Measurements from ENCODE around the gene FYTTD1.

FYTTD1 gene

DNA sequence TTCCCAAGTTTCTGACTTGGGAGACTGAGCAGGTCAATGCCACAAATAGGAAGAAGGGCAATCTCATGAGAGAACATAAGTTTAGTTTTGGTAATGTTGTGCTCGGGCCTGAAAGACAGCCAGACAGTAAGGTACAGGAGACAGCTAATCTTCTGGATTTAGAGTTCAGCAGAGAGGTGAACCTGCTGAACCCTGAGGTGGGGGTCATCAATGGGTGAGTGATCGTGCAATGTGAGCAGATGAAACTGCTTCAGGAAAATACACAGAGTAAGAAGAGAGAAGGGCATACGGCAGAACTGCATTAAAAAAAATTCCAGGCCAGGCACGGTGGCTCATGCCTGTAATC lies 36.2 kb upstream of the FYTTD1 start:
- no peak overlapping the region for H3K27ac ChIP-seq (replicated peaks)

DNA sequence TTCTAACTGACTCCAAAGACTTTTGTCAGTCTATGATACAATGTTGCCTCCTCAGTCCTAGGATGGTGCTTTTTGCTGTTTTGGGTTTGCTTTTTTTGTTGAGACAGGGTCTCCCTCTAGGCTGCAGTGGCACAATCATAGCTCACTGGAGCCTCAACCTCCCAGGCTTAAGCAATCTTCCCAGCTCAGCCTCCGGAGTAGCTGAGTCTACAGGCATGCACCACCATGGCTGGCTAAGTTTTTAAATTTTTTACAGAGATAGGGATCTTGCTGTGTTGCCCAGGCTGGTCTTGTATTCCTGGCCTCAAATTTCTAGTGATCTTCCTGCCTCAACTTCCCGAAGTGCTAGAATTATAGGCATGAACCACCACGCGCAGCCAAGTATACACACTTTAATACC lies 35.4 kb upstream of the FYTTD1 start:
- Histone ChIP-seq H3K4me3 (replicated peaks; ENCODE audit: insufficient read depth, low read length) (no peak overlapping the region), H3K27me3 (ENCODE audit: insufficient read depth, poor library complexity, severe bottlenecking) (no peaks in the 10 kb centered on the region), H3K27ac (replicated peaks) (no peak overlapping the region)
- TF ChIP-seq GABPA (IDR thresholded peaks at IDR 0.05; ENCODE audit: low read depth) (no peak), POLR2AphosphoS5 (IDR thresholded peaks at IDR 0.05; ENCODE audit: low read depth) (no peak), SPI1 (IDR thresholded peaks at IDR 0.05; ENCODE audit: borderline replicate concordance, low read depth) (no peak)
- TF ChIP-seq, protein P1, sequence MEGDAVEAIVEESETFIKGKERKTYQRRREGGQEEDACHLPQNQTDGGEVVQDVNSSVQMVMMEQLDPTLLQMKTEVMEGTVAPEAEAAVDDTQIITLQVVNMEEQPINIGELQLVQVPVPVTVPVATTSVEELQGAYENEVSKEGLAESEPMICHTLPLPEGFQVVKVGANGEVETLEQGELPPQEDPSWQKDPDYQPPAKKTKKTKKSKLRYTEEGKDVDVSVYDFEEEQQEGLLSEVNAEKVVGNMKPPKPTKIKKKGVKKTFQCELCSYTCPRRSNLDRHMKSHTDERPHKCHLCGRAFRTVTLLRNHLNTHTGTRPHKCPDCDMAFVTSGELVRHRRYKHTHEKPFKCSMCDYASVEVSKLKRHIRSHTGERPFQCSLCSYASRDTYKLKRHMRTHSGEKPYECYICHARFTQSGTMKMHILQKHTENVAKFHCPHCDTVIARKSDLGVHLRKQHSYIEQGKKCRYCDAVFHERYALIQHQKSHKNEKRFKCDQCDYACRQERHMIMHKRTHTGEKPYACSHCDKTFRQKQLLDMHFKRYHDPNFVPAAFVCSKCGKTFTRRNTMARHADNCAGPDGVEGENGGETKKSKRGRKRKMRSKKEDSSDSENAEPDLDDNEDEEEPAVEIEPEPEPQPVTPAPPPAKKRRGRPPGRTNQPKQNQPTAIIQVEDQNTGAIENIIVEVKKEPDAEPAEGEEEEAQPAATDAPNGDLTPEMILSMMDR (IDR thresholded peaks at IDR 0.05; ENCODE audit: insufficient read depth, low read length): no peak
- TF ChIP-seq, protein P2, sequence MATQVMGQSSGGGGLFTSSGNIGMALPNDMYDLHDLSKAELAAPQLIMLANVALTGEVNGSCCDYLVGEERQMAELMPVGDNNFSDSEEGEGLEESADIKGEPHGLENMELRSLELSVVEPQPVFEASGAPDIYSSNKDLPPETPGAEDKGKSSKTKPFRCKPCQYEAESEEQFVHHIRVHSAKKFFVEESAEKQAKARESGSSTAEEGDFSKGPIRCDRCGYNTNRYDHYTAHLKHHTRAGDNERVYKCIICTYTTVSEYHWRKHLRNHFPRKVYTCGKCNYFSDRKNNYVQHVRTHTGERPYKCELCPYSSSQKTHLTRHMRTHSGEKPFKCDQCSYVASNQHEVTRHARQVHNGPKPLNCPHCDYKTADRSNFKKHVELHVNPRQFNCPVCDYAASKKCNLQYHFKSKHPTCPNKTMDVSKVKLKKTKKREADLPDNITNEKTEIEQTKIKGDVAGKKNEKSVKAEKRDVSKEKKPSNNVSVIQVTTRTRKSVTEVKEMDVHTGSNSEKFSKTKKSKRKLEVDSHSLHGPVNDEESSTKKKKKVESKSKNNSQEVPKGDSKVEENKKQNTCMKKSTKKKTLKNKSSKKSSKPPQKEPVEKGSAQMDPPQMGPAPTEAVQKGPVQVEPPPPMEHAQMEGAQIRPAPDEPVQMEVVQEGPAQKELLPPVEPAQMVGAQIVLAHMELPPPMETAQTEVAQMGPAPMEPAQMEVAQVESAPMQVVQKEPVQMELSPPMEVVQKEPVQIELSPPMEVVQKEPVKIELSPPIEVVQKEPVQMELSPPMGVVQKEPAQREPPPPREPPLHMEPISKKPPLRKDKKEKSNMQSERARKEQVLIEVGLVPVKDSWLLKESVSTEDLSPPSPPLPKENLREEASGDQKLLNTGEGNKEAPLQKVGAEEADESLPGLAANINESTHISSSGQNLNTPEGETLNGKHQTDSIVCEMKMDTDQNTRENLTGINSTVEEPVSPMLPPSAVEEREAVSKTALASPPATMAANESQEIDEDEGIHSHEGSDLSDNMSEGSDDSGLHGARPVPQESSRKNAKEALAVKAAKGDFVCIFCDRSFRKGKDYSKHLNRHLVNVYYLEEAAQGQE (IDR thresholded peaks at IDR 0.05; ENCODE audit: insufficient replicate concordance, low read depth): no peak
- no peak for DNase-seq (ENCODE audit: low read depth in 1 of 2, low spot score in 1 of 2)

More for the DNA sequence above, 36.2 kb upstream of the FYTTD1 start:
- no peak for TF ChIP-seq GABPA (IDR thresholded peaks at IDR 0.05; ENCODE audit: low read depth)
- no peak for TF ChIP-seq POLR2AphosphoS5 (IDR thresholded peaks at IDR 0.05; ENCODE audit: low read depth)
- TF ChIP-seq, protein P1 (IDR thresholded peaks at IDR 0.05; ENCODE audit: insufficient read depth, low read length): no peak
- TF ChIP-seq, protein P2 (IDR thresholded peaks at IDR 0.05; ENCODE audit: insufficient replicate concordance, low read depth): no peak
- TF ChIP-seq SPI1 (IDR thresholded peaks at IDR 0.05; ENCODE audit: borderline replicate concordance, low read depth): no peak
- H3K27me3 ChIP-seq (ENCODE audit: insufficient read depth, poor library complexity, severe bottlenecking): no peaks in the 10 kb centered on the region
- H3K4me3 ChIP-seq (replicated peaks; ENCODE audit: insufficient read depth, low read length): no peak overlapping the region
- no peak for DNase-seq (ENCODE audit: low read depth in 1 of 2, low spot score in 1 of 2)

DNA sequence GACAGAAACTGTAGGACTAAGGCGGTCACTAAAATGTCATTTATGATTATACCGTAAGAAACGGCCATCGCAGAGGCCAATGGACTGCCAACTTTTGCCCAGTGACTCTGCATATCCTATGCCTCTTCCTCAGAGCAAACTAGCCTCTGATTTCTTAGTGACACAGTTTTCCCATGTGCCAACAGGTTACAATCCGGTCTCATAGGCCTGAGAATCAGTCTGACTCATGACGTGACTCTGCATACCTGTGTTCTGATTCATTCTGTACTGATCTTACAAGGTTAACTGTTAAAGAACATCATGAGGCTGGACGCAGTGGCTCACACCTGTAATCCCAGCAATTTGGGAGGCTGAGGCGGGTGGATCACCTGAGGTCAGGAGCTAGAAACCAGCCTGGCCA lies 30.8 kb upstream of the FYTTD1 start:
- Histone ChIP-seq H3K27me3 (ENCODE audit: insufficient read depth, poor library complexity, severe bottlenecking) (no peaks in the 10 kb centered on the region), H3K27ac (replicated peaks) (no peak overlapping the region), H3K4me3 (replicated peaks; ENCODE audit: insufficient read depth, low read length) (no peak overlapping the region)
- TF ChIP-seq, protein P2 (IDR thresholded peaks at IDR 0.05; ENCODE audit: insufficient replicate concordance, low read depth): no peak
- TF ChIP-seq, protein P1 (IDR thresholded peaks at IDR 0.05; ENCODE audit: insufficient read depth, low read length): no peak
- no peak for TF ChIP-seq POLR2AphosphoS5 (IDR thresholded peaks at IDR 0.05; ENCODE audit: low read depth)
- TF ChIP-seq SPI1 (IDR thresholded peaks at IDR 0.05; ENCODE audit: borderline replicate concordance, low read depth): no peak
- no peak for TF ChIP-seq GABPA (IDR thresholded peaks at IDR 0.05; ENCODE audit: low read depth)
- no peak for DNase-seq (ENCODE audit: low read depth in 1 of 2, low spot score in 1 of 2)
